Mucosa of rectum (tissue), 2 donors: ENCODE measurements around the gene GALM.
A peak's percentile ranks its signal among the peaks of the same experiment; 100 is the strongest.
"Not testable (repeated sequence)": the region's sequence is repeated elsewhere in the genome, so short reads cannot be mapped to it uniquely, and the experiment has no call there.

ENCODE experiments used
- H3K27ac ChIP-seq, 2 donors: one replicate each; pipeline ENCODE4 v1.7.0; 2013; ENCODE audit warnings: inconsistent platforms in 2 of 2, low read depth in 2 of 2, low read length in 2 of 2
- H3K27me3 ChIP-seq, 2 donors: one replicate each; pipeline ENCODE4 v1.7.0; 2013; ENCODE audit warnings: low read length in 2 of 2; ENCODE audit not compliant: control insufficient read depth in 2 of 2, insufficient read depth in 2 of 2
- H3K36me3 ChIP-seq, 2 donors: one replicate each; pipeline ENCODE4 v1.7.0; 2013; ENCODE audit warnings: low read length in 2 of 2; ENCODE audit not compliant: control insufficient read depth in 2 of 2, insufficient read depth in 2 of 2
- H3K4me1 ChIP-seq, 2 donors: one replicate each; pipeline ENCODE4 v1.7.0; 2013; ENCODE audit warnings: low read length in 2 of 2, mild to moderate bottlenecking in 1 of 2; ENCODE audit not compliant: control insufficient read depth in 2 of 2, insufficient read depth in 2 of 2
- H3K4me3 ChIP-seq, 2 donors: one replicate each; pipeline ENCODE4 v1.7.0; 2013; ENCODE audit warnings: low read length in 2 of 2
- H3K9ac ChIP-seq, 2 donors: one replicate each; pipeline ENCODE4 v1.7.0; 2013; ENCODE audit warnings: low read length in 2 of 2, low read depth in 1 of 2, mild to moderate bottlenecking in 1 of 2
- H3K9me3 ChIP-seq, 2 donors: one replicate each; pipeline ENCODE4 v1.7.0; 2013; ENCODE audit warnings: low read length in 2 of 2; ENCODE audit not compliant: control insufficient read depth in 2 of 2
- donor health status: healthy.
- donor health status: Normal muscosa, but diverticular disease.

GALM gene

DNA sequence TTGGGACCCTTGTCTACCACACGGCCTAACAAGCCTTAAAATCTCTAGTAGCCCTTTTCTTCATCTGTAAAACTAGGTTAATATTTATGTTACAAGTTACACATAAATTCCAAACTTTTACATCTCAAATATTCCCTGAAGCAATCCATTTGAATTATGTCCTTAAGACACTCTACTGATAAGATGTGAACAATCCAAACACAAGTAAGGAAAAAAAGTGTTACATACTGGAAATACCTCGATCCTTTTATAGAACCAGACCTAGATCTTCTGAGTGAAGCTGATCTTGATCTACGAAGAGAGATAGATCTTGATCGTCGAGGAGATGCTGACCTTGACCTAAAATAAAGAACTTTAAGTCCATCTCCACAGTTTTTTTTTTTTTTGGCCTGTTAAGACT lies 81.9 kb downstream of the GALM start:
- Histone ChIP-seq H3K9me3 (no peaks in the 10 kb centered on the region), H3K4me3 (no peak overlapping the region), H3K27ac (no peak overlapping the region), H3K4me1 (peaks cover 25 to 46% of the 10 kb centered on the region in 2 donors), H3K27me3 (no peaks in the 10 kb centered on the region), H3K9ac (no peak overlapping the region), H3K36me3 (peaks cover 59 to 61% of the 10 kb centered on the region in 2 donors)

DNA sequence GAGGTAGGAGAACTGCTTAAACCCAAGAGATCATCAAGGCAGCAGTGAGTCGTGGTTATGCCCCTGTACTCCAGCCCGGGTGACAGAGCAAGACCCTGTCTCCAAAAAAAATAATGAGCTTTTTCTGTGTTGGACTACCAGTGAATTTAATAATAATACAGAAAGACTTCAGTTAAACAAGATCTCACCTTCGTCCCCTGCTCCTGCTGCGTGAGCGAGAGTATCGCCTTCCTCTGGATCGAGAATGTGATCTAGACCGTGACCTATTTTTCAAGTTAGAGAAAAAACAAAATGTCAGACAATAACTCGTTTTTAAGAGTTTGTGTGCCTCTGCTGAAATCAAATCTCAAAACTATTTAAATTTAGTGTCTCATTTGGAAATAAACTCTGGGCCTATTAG lies 82.5 kb downstream of the GALM start:
- Histone ChIP-seq H3K9me3 (no peaks in the 10 kb centered on the region), H3K36me3 (peaks cover 55 to 58% of the 10 kb centered on the region in 2 donors), H3K4me1 (peaks cover 25 to 41% of the 10 kb centered on the region in 2 donors), H3K4me3 (no peak overlapping the region), H3K27me3 (no peaks in the 10 kb centered on the region), H3K9ac (peak overlapping the region in 1 of 2 donors; percentile 34), H3K27ac (no peak overlapping the region)

DNA sequence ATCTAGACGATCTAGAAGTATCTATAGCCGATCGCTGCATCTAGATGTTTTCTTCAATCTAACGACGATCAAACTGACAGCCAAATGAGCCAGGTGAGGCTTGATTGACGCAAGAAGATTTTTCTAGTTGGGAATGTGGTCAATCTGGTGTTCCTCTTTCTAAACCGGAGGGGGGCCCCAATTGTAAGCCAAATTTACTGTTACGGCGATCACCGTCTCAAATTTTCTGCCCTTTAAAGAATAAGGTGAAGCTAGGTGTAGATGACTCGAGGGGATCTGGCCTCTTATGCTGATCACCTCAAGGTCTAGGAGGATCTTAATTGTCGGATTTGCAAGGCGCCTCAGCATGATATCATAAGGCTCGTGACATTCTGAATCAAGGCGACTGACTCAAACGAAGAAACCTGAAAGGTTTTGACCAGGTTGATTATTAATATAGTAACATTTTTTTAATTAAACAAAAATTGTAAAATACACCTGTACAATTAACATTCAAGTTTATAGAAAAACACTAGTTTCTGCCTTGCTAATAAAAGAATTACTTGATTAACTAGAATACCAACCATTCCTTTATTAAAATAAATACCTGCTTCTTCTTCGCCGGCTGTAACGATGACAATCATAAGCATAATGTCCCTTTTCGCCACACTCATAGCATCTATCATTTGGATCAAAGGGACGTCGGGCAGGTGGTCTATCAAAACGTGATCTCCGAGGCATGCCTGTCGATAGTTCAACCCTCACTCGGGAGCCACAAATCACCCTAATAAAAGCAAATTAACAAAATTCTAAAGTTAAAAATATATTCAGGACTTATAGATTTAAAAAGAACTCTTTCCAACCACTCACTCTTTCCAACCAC lies 83.3 kb downstream of the GALM start:
- Histone ChIP-seq H3K27me3 (no peaks in the 10 kb centered on the region), H3K4me1 (peaks cover 25 to 41% of the 10 kb centered on the region in 2 donors), H3K4me3 (peak overlapping the region; percentile 83 to 100), H3K9me3 (no peaks in the 10 kb centered on the region), H3K27ac (no peak overlapping the region), H3K9ac (peak overlapping the region; percentile 93 to 99), H3K36me3 (peaks cover 47 to 51% of the 10 kb centered on the region in 2 donors)

- H3K36me3 ChIP-seq: peaks cover 38 to 44% of the 10 kb centered on the region in 2 donors
- peak overlapping the region; percentile 92 to 100 for H3K27ac ChIP-seq
- peaks cover 25 to 37% of the 10 kb centered on the region in 2 donors for H3K4me1 ChIP-seq
- peak overlapping the region; percentile 93 to 99 for H3K9ac ChIP-seq
- H3K9me3 ChIP-seq: no peaks in the 10 kb centered on the region
- H3K27me3 ChIP-seq: no peaks in the 10 kb centered on the region
- peak overlapping the region; percentile 83 to 100 for H3K4me3 ChIP-seq
Measured at GRCh38 chr2:38750011-38750890, 84.3 kb downstream of the GALM start.

DNA sequence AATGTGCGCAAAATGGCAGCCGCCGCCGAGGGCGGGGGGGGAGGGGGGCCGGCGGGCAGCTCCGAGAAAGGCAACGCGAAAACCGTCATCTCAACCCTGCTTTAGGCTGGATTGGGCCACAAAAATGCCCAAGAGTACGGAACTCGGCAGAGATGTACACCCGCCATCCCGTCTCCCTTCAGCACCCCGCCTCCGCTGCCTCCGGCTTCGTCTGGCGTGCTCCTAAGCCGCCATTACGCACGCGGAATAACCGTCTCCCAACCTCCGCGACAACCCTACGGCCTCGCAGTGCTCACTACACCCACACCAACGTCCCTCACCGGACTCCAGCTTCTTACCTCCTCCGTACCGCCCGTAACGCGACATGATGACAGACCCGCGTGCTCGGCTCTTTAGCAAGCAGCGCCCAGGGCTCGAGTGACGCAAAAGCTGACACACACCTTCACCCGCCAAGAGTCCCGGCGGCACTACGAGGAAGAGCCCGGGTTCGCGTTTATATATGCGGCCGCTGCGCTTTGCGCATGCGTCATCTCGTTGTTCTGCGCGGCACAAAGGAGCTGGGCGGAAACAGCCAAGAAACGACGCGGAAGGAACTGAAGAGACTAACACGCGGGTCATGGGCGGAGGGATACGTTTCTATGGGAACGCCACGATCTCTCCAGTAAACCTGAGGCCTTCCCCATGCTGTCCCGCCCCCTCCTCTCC lies 85.1 kb downstream of the GALM start, which contains the start of gene SRSF7:
SRSF7 (minus strand) TSS at position 471 of the 705 bp plus-strand sequence; CDS start at position 366, 105 bp downstream.
- Histone ChIP-seq H3K9me3 (no peaks in the 10 kb centered on the region), H3K4me1 (peaks cover 25 to 36% of the 10 kb centered on the region in 2 donors), H3K27me3 (no peaks in the 10 kb centered on the region), H3K4me3 (peak within 1 kb of the TSS; percentile 83 to 100), H3K36me3 (peaks cover 31 to 37% of the 10 kb centered on the region in 2 donors), H3K9ac (peak within 1 kb of the TSS; percentile 93 to 99), H3K27ac (peak within 1 kb of the TSS; percentile 92 to 100)

DNA sequence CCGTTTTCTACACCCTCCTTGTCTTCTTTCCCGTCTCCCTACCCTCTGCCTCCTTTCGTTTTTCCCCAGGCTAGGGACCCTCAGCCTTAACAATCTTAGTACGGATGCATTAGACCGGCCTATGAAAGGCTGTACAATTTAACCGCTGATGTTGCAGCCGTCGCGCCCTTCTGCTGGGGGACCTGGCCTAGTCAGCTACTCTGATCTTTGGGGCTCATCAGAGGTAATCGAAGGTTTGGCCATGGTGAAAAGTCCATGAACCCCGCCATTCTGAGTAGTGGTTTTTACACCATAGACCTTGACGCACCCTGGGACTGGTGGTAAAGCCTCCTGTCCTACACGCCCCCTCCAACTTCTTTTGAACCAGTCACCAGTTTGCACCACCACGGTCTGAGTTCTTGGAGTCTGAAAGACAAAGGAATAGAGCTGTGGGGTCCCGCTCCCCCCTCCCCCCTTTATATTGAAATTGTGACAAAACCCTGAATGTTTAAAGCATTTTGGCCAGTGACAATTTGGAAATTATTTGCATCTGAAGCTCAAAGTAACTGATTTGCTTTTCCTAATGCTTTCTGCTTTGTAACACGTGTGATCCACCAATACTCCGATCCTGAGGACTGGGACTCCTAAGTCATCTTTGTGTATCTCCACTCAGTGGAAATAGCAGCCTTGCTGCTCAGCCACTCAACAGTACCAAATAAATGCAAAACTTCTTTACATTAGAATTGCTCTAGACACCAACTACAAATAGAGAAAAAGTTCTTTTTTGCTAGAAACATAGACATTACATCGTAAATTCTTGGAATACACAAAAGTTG lies 85.9 kb downstream of the GALM start:
- Histone ChIP-seq H3K9ac (peak overlapping the region; percentile 93 to 99), H3K9me3 (no peaks in the 10 kb centered on the region), H3K27me3 (no peaks in the 10 kb centered on the region), H3K4me3 (peak overlapping the region; percentile 83 to 100), H3K36me3 (peaks cover 23 to 29% of the 10 kb centered on the region in 2 donors), H3K4me1 (peaks cover 23 to 29% of the 10 kb centered on the region in 2 donors), H3K27ac (peak overlapping the region; percentile 92 to 100)

DNA sequence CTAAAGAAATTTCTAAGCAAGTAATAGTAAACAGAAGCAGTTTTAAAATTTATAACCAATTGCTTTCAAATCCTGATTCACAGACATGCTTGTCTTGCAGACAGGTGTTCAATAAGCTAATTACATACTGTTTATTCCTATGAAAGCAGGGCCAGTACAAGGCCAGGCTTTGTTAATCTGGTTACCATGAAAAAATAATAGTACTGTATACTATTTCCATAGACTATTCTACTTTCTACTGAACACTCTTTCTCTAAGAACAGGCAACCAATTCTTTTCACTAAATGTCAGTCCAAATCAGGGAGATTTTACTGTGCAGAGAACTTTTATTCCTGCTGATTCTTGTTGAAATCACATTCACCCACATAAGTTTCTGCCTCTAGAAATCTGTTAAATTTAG lies 88.1 kb downstream of the GALM start:
- H3K36me3 ChIP-seq: peaks cover 1 to 6% of the 10 kb centered on the region in 2 donors

DNA sequence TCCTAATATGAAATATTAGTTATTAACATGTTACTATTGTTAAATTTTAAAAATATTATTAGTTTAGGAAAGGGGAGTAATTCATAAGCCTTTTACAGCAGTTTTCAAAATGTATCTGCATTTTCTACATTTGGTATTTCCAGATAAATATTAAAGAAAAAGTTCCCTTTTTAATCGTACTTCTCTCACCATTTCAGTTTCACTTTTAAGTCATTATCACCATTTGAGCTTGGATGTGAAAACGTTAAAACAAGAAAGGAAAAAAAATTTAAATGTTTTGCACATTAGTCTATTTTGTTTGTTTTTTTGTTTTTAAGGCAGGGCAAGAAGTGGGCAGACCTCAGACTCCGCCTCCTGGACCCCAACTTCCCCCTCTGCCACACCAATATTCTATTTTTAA lies 88.6 kb downstream of the GALM start:
- no peaks in the 10 kb centered on the region for H3K27me3 ChIP-seq
- H3K27ac ChIP-seq: no peak overlapping the region
- H3K9me3 ChIP-seq: no peaks in the 10 kb centered on the region
- peaks cover 3 to 10% of the 10 kb centered on the region in 2 donors for H3K4me1 ChIP-seq
- peak overlapping the region in 1 of 2 donors; percentile 0 for H3K9ac ChIP-seq
- H3K36me3 ChIP-seq: peaks cover 0 to 2% of the 10 kb centered on the region in 2 donors
- peak overlapping the region in 1 of 2 donors; percentile 49 for H3K4me3 ChIP-seq

More for the DNA sequence above, 88.1 kb downstream of the GALM start:
- Histone ChIP-seq H3K27ac (no peak overlapping the region), H3K4me1 (peaks cover 7 to 14% of the 10 kb centered on the region in 2 donors), H3K9ac (peak overlapping the region in 1 of 2 donors; percentile 0), H3K4me3 (peak overlapping the region in 1 of 2 donors; percentile 49), H3K9me3 (no peaks in the 10 kb centered on the region), H3K27me3 (no peaks in the 10 kb centered on the region)

GRCh38 chr2:38755891-38756290 lies 90.0 kb downstream of the GALM start:
- H3K27ac ChIP-seq, H3K36me3 ChIP-seq, H3K27me3 ChIP-seq, H3K4me1 ChIP-seq, H3K9ac ChIP-seq, H3K9me3 ChIP-seq, H3K4me3 ChIP-seq: not testable (repeated sequence)
